WTC11 (cell line): Measurements from ENCODE around the gene SLC22A4. TPM values are rescaled to one million over a fixed set of nuclear protein-coding genes. Genes with fewer than 3 reads are reported as not detected.

ENCODE experiments used
- ATAC-seq: fragments of 200-7000 bp; cut with Tn5 transposase; 2 replicates; pipeline ENCODE4 v1.10.0; 2021; ENCODE audit warnings: mild to moderate bottlenecking, moderate library complexity
- CTCF ChIA-PET: fragments of 300-600 bp; sonication (Branson Sonifier 250); formaldehyde crosslinking; loops from one replicate; lab custom pipeline; 2021; ENCODE audit warnings: antibody characterized with exemption; lab: Charles Lee
- POLR2A ChIA-PET: fragments of 350-600 bp; sonication (Branson Sonifier 250); formaldehyde crosslinking; loops from one replicate; lab custom pipeline; 2021; ENCODE audit warnings: antibody characterized with exemption; lab: Charles Lee
- DNase-seq: peaks from one replicate; pipeline ENCODE4 v3.0.0; 2021; ENCODE audit warnings: low spot score
- H3K27ac Mint-ChIP-seq: 2 replicates; pipeline ENCODE4 v1.8.0; 2021; ENCODE audit warnings: mixed read lengths
- H3K27me3 Mint-ChIP-seq: 2 replicates; pipeline ENCODE4 v1.8.0; 2021; ENCODE audit warnings: low read depth, mild to moderate bottlenecking, moderate library complexity, mixed read lengths
- H3K36me3 Mint-ChIP-seq: 2 replicates; pipeline ENCODE4 v1.8.0; 2021; ENCODE audit warnings: mixed read lengths
- H3K4me1 Mint-ChIP-seq: 2 replicates; pipeline ENCODE4 v1.8.0; 2022; ENCODE audit warnings: mixed read lengths
- H3K4me3 Mint-ChIP-seq: 2 replicates; pipeline ENCODE4 v1.8.0; 2021; ENCODE audit warnings: mild to moderate bottlenecking, moderate library complexity, mixed read lengths
- H3K9me3 Mint-ChIP-seq: 2 replicates; pipeline ENCODE4 v1.8.0; 2021; ENCODE audit warnings: mixed read lengths
- CBFB ChIP-seq: sonication (generic); formaldehyde crosslinking; IDR thresholded peaks from 2 replicates; pipeline ENCODE4 v1.8.1; 2022; ENCODE audit warnings: mild to moderate bottlenecking, low read depth, missing genetic modification reagents
- ESRRA ChIP-seq: sonication (generic); formaldehyde crosslinking; IDR thresholded peaks from 2 replicates; pipeline ENCODE4 v1.8.1; 2022; ENCODE audit warnings: mild to moderate bottlenecking, missing genetic modification reagents, borderline replicate concordance
- FOXK1 ChIP-seq: sonication (generic); formaldehyde crosslinking; IDR thresholded peaks from 2 replicates; pipeline ENCODE4 v1.8.0; 2022; ENCODE audit warnings: mild to moderate bottlenecking, moderate library complexity, missing genetic modification reagents
- GRHL2 ChIP-seq: fragments of 250-450 bp; sonication (Bioruptor Pico); IDR thresholded peaks from 2 replicates; pipeline ENCODE4 v1.8.0; 2022; ENCODE audit warnings: mild to moderate bottlenecking, moderate library complexity; ENCODE audit not compliant: insufficient replicate concordance, severe bottlenecking
- HMGA2 ChIP-seq: fragments of 250-450 bp; sonication (Bioruptor Pico); IDR thresholded peaks from 2 replicates; pipeline ENCODE4 v1.4.0; 2021; ENCODE audit warnings: mild to moderate bottlenecking, moderate library complexity
- KAT7 ChIP-seq: sonication (generic); formaldehyde crosslinking; IDR thresholded peaks from 2 replicates; pipeline ENCODE4 v1.8.1; 2023; ENCODE audit warnings: missing genetic modification reagents, mild to moderate bottlenecking, borderline replicate concordance
- MYBL2 ChIP-seq: sonication (generic); formaldehyde crosslinking; IDR thresholded peaks from 2 replicates; pipeline ENCODE4 v1.8.1; 2023; ENCODE audit warnings: mild to moderate bottlenecking, moderate library complexity, missing genetic modification reagents
- NFATC4 ChIP-seq: fragments of 250-450 bp; sonication (Bioruptor Pico); IDR thresholded peaks from 2 replicates; pipeline ENCODE4 v1.9.0; 2021; ENCODE audit warnings: mild to moderate bottlenecking
- NFE2L1 ChIP-seq: sonication (generic); formaldehyde crosslinking; IDR thresholded peaks from 2 replicates; pipeline ENCODE4 v1.8.1; 2023; ENCODE audit warnings: missing genetic modification reagents
- PRRX2 ChIP-seq: fragments of 250-450 bp; sonication (Bioruptor Pico); IDR thresholded peaks from 2 replicates; pipeline ENCODE4 v1.8.0; 2021; ENCODE audit warnings: mild to moderate bottlenecking
- RORB ChIP-seq: fragments of 250-450 bp; sonication (Bioruptor Pico); IDR thresholded peaks from 2 replicates; pipeline ENCODE4 v1.9.0; 2021; ENCODE audit warnings: mild to moderate bottlenecking
- SMAD4 ChIP-seq: sonication (generic); formaldehyde crosslinking; IDR thresholded peaks from 2 replicates; pipeline ENCODE4 v1.8.0; 2022; ENCODE audit warnings: mild to moderate bottlenecking, missing genetic modification reagents
- SP1 ChIP-seq: sonication (generic); formaldehyde crosslinking; conservative IDR thresholded peaks from 2 replicates; pipeline ENCODE4 v1.8.1; 2022; ENCODE audit warnings: missing genetic modification reagents
- ZBTB21 ChIP-seq: sonication (generic); formaldehyde crosslinking; IDR thresholded peaks from 2 replicates; pipeline ENCODE4 v1.8.1; 2023; ENCODE audit warnings: mild to moderate bottlenecking, missing genetic modification reagents, borderline replicate concordance
- ZNF138 ChIP-seq: sonication (generic); formaldehyde crosslinking; conservative IDR thresholded peaks from 2 replicates; pipeline ENCODE4 v1.8.1; 2022; ENCODE audit warnings: mild to moderate bottlenecking, moderate library complexity, missing genetic modification reagents
- ZNF263 ChIP-seq: sonication (generic); formaldehyde crosslinking; IDR thresholded peaks from 2 replicates; pipeline ENCODE4 v1.8.1; 2022; ENCODE audit warnings: low read depth, mild to moderate bottlenecking, moderate library complexity, missing genetic modification reagents
- ZNF396 ChIP-seq: fragments of 250-450 bp; sonication (Bioruptor Pico); IDR thresholded peaks from 2 replicates; pipeline ENCODE4 v1.8.0; 2021; ENCODE audit warnings: mild to moderate bottlenecking, moderate library complexity, borderline replicate concordance
- total RNA-seq: library from RNA; stranded (reverse); gene quantifications from 3 replicates; pipeline ENCODE4 v1.2.3, GENCODE V29; 2021
- TF ChIP-seq, protein P1 (sequence below): fragments of 200-600 bp; IDR thresholded peaks from 2 replicates; pipeline ENCODE4 v1.8.0; 2022; ENCODE audit warnings: antibody characterized with exemption
- TF ChIP-seq, protein P2 (sequence below): sonication (generic); formaldehyde crosslinking; IDR thresholded peaks from 2 replicates; pipeline ENCODE4 v1.8.0; 2022; ENCODE audit warnings: mild to moderate bottlenecking, missing genetic modification reagents
- TF ChIP-seq, protein P3 (sequence below): sonication (generic); formaldehyde crosslinking; IDR thresholded peaks from 2 replicates; pipeline ENCODE4 v1.8.1; 2022; ENCODE audit warnings: low read depth, missing genetic modification reagents, borderline replicate concordance
- TF ChIP-seq, protein P4 (sequence below): fragments of 250-450 bp; sonication (Bioruptor Pico); IDR thresholded peaks from 2 replicates; pipeline ENCODE4 v1.8.0; 2021; ENCODE audit warnings: mild to moderate bottlenecking
- TF ChIP-seq, protein P5 (sequence below): sonication (generic); formaldehyde crosslinking; IDR thresholded peaks from 2 replicates; pipeline ENCODE4 v1.8.1; 2022; ENCODE audit warnings: missing genetic modification reagents, borderline replicate concordance
- TF ChIP-seq, protein P6 (sequence below): sonication (generic); formaldehyde crosslinking; IDR thresholded peaks from 2 replicates; pipeline ENCODE4 v1.8.1; 2022; ENCODE audit warnings: low read depth, mild to moderate bottlenecking, moderate library complexity, missing genetic modification reagents, borderline replicate concordance

The SLC22A4 gene
- total RNA-seq, 1 experiment from 2014 or later: 0.35 TPM

DNA sequence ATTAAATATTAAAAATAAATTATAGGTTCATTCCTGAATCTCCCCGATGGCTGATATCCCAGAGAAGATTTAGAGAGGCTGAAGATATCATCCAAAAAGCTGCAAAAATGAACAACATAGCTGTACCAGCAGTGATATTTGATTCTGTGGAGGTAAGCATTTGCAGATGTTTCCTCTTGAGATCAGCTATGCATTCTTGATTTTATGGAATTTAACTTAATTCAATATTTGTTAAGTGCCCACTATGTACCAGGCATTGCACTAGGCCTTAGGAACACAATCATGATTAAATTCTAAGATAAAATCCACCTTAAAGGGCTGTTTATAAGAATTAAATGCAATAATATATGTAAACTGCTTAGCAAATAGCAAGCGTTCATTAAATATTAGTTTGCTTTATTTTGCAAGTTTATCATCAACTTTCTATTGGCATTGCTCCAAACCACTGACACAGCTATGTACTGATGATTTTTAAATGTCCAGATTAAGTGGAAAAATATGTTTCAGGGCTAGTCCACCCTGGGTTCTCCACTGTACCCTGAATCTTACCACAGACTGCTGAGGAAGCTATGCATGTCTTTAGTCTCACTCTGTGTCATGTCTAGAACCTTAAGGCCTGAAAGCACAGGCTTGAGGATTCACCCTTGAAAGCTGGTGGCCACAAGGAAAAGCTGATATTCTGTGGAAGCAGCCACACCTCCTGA lies 33.2 kb downstream of the SLC22A4 start:
- ATAC-seq (no peak), DNase-seq (no peak)
- H3K4me3 Mint-ChIP-seq: no peak overlapping the region
- no peaks in the 10 kb centered on the region for H3K36me3 Mint-ChIP-seq
- peaks cover 9% of the 10 kb centered on the region for H3K4me1 Mint-ChIP-seq
- TF ChIP-seq RORB (CRISPR knock-in tag): no peak
- TF ChIP-seq SP1: no peak
- no peak overlapping the region for H3K27ac Mint-ChIP-seq
- H3K9me3 Mint-ChIP-seq: no peaks in the 10 kb centered on the region
- POLR2A ChIA-PET: no interaction called here
- H3K27me3 Mint-ChIP-seq: no peaks in the 10 kb centered on the region
- CTCF ChIA-PET: interaction anchor here (1.4 kb wide), 1 partner anchor 100 kb away, joined by 3 read pairs; the partner anchor contains the start of gene P4HA2

DNA sequence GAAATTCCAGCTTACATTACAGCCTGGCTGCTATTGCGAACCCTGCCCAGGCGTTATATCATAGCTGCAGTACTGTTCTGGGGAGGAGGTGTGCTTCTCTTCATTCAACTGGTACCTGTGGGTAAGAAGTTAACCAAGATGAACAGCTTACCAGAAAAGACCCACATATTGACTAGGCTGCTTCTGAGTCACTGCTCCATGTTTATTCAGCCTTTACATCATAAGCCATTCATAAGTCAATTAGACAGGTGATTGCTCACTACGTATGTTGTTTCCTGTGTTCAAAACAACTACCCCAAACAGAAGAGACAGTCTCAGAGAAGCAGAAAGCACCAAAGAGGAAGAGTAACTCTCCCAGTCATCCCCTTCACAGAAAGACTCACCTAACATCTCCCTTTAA lies 40.6 kb downstream of the SLC22A4 start:
- peaks cover 5% of the 10 kb centered on the region; the same call in 1 of the 2 replicates for H3K4me1 Mint-ChIP-seq
- ChIA-PET POLR2A (no interaction called here), CTCF (interaction anchor here (2.4 kb wide), 1 partner anchor 97 kb away, joined by 9 read pairs; no protein-coding TSS in a partner anchor)
- peaks cover 3% of the 10 kb centered on the region for H3K27me3 Mint-ChIP-seq
- H3K27ac Mint-ChIP-seq: no peak overlapping the region
- no peak for TF ChIP-seq ZNF138
- no peak for TF ChIP-seq SMAD4 (CRISPR knock-in tag)
- H3K9me3 Mint-ChIP-seq: peaks cover 19% of the 10 kb centered on the region
- ATAC-seq (no peak), DNase-seq (no peak)
- peaks cover 19% of the 10 kb centered on the region for H3K36me3 Mint-ChIP-seq
- H3K4me3 Mint-ChIP-seq: no peak overlapping the region

DNA sequence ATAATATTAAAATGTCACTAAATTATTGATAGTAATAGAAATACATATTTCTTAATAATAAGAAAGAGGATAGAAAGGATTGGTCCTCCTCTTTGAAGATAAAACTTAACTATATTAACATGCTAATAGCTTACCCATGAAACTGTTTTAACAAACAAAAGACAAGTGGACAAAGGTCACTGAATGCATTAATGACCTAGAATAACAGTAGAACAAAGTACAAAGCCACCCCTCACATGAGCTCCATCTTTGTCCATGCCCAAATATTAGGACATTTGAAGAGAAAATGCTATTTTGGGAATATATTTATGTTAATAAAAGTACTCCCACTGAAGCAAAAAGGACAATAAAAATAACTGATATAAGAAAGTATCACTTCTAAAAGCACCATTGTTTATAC lies 41.2 kb downstream of the SLC22A4 start:
- Mint-ChIP-seq H3K36me3 (peaks cover 21% of the 10 kb centered on the region), H3K9me3 (peaks cover 24% of the 10 kb centered on the region), H3K27ac (no peak overlapping the region), H3K4me3 (no peak overlapping the region), H3K27me3 (peaks cover 3% of the 10 kb centered on the region), H3K4me1 (peaks cover 5% of the 10 kb centered on the region; the same call in 1 of the 2 replicates)
- ATAC-seq (no peak), DNase-seq (no peak)
- ChIA-PET CTCF (interaction anchor here (0.5 kb wide), 1 partner anchor 1021 kb away, joined by 3 read pairs; no protein-coding TSS in a partner anchor), POLR2A (no interaction called here)
- TF ChIP-seq, protein P1, sequence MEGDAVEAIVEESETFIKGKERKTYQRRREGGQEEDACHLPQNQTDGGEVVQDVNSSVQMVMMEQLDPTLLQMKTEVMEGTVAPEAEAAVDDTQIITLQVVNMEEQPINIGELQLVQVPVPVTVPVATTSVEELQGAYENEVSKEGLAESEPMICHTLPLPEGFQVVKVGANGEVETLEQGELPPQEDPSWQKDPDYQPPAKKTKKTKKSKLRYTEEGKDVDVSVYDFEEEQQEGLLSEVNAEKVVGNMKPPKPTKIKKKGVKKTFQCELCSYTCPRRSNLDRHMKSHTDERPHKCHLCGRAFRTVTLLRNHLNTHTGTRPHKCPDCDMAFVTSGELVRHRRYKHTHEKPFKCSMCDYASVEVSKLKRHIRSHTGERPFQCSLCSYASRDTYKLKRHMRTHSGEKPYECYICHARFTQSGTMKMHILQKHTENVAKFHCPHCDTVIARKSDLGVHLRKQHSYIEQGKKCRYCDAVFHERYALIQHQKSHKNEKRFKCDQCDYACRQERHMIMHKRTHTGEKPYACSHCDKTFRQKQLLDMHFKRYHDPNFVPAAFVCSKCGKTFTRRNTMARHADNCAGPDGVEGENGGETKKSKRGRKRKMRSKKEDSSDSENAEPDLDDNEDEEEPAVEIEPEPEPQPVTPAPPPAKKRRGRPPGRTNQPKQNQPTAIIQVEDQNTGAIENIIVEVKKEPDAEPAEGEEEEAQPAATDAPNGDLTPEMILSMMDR: no peak
- TF ChIP-seq NFATC4 (CRISPR knock-in tag) (no peak), CBFB (CRISPR knock-in tag) (no peak), PRRX2 (CRISPR knock-in tag) (no peak), GRHL2 (CRISPR knock-in tag) (no peak), HMGA2 (CRISPR knock-in tag) (no peak), NFE2L1 (CRISPR knock-in tag) (no peak), FOXK1 (CRISPR knock-in tag) (no peak), KAT7 (CRISPR knock-in tag) (no peak), ZNF263 (CRISPR knock-in tag) (no peak), MYBL2 (CRISPR knock-in tag) (no peak), ZNF396 (no peak), ESRRA (no peak), ZBTB21 (CRISPR knock-in tag) (no peak)
- TF ChIP-seq, protein P2, sequence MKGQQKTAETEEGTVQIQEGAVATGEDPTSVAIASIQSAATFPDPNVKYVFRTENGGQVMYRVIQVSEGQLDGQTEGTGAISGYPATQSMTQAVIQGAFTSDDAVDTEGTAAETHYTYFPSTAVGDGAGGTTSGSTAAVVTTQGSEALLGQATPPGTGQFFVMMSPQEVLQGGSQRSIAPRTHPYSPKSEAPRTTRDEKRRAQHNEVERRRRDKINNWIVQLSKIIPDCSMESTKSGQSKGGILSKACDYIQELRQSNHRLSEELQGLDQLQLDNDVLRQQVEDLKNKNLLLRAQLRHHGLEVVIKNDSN (CRISPR knock-in tag): no peak
- TF ChIP-seq, protein P3, sequence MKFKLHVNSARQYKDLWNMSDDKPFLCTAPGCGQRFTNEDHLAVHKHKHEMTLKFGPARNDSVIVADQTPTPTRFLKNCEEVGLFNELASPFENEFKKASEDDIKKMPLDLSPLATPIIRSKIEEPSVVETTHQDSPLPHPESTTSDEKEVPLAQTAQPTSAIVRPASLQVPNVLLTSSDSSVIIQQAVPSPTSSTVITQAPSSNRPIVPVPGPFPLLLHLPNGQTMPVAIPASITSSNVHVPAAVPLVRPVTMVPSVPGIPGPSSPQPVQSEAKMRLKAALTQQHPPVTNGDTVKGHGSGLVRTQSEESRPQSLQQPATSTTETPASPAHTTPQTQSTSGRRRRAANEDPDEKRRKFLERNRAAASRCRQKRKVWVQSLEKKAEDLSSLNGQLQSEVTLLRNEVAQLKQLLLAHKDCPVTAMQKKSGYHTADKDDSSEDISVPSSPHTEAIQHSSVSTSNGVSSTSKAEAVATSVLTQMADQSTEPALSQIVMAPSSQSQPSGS: no peak
- TF ChIP-seq, protein P4, sequence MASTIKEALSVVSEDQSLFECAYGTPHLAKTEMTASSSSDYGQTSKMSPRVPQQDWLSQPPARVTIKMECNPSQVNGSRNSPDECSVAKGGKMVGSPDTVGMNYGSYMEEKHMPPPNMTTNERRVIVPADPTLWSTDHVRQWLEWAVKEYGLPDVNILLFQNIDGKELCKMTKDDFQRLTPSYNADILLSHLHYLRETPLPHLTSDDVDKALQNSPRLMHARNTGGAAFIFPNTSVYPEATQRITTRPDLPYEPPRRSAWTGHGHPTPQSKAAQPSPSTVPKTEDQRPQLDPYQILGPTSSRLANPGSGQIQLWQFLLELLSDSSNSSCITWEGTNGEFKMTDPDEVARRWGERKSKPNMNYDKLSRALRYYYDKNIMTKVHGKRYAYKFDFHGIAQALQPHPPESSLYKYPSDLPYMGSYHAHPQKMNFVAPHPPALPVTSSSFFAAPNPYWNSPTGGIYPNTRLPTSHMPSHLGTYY: no peak
- TF ChIP-seq, protein P5, sequence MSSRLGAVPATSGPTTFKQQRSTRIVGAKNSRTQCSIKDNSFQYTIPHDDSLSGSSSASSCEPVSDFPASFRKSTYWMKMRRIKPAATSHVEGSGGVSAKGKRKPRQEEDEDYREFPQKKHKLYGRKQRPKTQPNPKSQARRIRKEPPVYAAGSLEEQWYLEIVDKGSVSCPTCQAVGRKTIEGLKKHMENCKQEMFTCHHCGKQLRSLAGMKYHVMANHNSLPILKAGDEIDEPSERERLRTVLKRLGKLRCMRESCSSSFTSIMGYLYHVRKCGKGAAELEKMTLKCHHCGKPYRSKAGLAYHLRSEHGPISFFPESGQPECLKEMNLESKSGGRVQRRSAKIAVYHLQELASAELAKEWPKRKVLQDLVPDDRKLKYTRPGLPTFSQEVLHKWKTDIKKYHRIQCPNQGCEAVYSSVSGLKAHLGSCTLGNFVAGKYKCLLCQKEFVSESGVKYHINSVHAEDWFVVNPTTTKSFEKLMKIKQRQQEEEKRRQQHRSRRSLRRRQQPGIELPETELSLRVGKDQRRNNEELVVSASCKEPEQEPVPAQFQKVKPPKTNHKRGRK (CRISPR knock-in tag): no peak
- TF ChIP-seq, protein P6, sequence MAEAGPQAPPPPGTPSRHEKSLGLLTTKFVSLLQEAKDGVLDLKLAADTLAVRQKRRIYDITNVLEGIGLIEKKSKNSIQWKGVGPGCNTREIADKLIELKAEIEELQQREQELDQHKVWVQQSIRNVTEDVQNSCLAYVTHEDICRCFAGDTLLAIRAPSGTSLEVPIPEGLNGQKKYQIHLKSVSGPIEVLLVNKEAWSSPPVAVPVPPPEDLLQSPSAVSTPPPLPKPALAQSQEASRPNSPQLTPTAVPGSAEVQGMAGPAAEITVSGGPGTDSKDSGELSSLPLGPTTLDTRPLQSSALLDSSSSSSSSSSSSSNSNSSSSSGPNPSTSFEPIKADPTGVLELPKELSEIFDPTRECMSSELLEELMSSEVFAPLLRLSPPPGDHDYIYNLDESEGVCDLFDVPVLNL: no peak
